Mesendoderm (in vitro differentiated cells): ENCODE measurements around the gene PPARG.

Experiments
- DNase-seq: peaks from one replicate; pipeline ENCODE4 v3.0.0; 2013
- H2AK5ac ChIP-seq: 2 replicates; pipeline ENCODE4 v1.6.1; 2013; ENCODE audit warnings: low read length, inconsistent platforms
- H2BK120ac ChIP-seq: 2 replicates; pipeline ENCODE4 v1.6.1; 2013; ENCODE audit warnings: low read depth, mild to moderate bottlenecking, low read length, moderate library complexity, mixed read lengths
- H2BK15ac ChIP-seq: replicated peaks from 2 replicates; pipeline ENCODE4 v1.6.1; 2013; ENCODE audit warnings: low read depth, mild to moderate bottlenecking, moderate library complexity
- H2BK5ac ChIP-seq: 2 replicates; pipeline ENCODE4 v1.6.1; 2013; ENCODE audit warnings: low read length, inconsistent platforms
- H3K18ac ChIP-seq: 2 replicates; pipeline ENCODE4 v1.6.1; 2013; ENCODE audit warnings: mild to moderate bottlenecking, low read length, mixed read lengths
- H3K23ac ChIP-seq: one replicate; pipeline ENCODE4 v1.6.1; 2013; ENCODE audit warnings: low read length
- H3K27ac ChIP-seq: 2 replicates; pipeline ENCODE4 v1.5.1; 2013; ENCODE audit warnings: low read depth, mild to moderate bottlenecking, inconsistent platforms, low read length, moderate library complexity
- H3K27me3 ChIP-seq: 2 replicates; pipeline ENCODE4 v1.6.1; 2013; ENCODE audit warnings: low read length, control low read depth, mild to moderate bottlenecking, inconsistent platforms; ENCODE audit not compliant: insufficient read depth, poor library complexity
- H3K36me3 ChIP-seq: 2 replicates; pipeline ENCODE4 v1.6.1; 2013; ENCODE audit warnings: low read length, inconsistent platforms; ENCODE audit not compliant: control insufficient read depth, insufficient read depth
- H3K4ac ChIP-seq: one replicate; pipeline ENCODE4 v1.6.1; 2013; ENCODE audit warnings: low read depth, mild to moderate bottlenecking, low read length, moderate library complexity
- H3K4me1 ChIP-seq: 2 replicates; pipeline ENCODE4 v1.6.1; 2013; ENCODE audit warnings: low read depth, low read length, inconsistent platforms; ENCODE audit not compliant: control insufficient read depth
- H3K4me2 ChIP-seq: 2 replicates; pipeline ENCODE4 v1.6.1; 2013; ENCODE audit warnings: low read length
- H3K4me3 ChIP-seq: 2 replicates; pipeline ENCODE4 v1.5.1; 2013; ENCODE audit warnings: mild to moderate bottlenecking, low read length
- H3K56ac ChIP-seq: one replicate; pipeline ENCODE4 v1.6.1; 2013; ENCODE audit warnings: low read length
- H3K79me1 ChIP-seq: 2 replicates; pipeline ENCODE4 v1.6.1; 2013; ENCODE audit warnings: low read length, inconsistent platforms
- H3K79me2 ChIP-seq: 2 replicates; pipeline ENCODE4 v1.6.1; 2013; ENCODE audit warnings: mild to moderate bottlenecking, low read length; ENCODE audit not compliant: control insufficient read depth, insufficient read depth
- H3K9ac ChIP-seq: 2 replicates; pipeline ENCODE4 v1.6.1; 2013; ENCODE audit warnings: low read length, inconsistent platforms
- H4K5ac ChIP-seq: one replicate; pipeline ENCODE4 v1.6.1; 2013; ENCODE audit warnings: low read length
- H4K8ac ChIP-seq: one replicate; pipeline ENCODE4 v1.6.1; 2013; ENCODE audit warnings: low read depth, mild to moderate bottlenecking, control low read depth, low read length, moderate library complexity
- WGBS: extraction: QIAGEN DNeasy Blood & Tissue Kit; methylation state at CpG from one replicate; pipeline ENCODE4 v1.1.7; 2013; ENCODE audit warnings: low lambda C conversion rate, missing lambda C conversion rate; ENCODE audit not compliant: insufficient coverage; ENCODE audit errors: extremely low coverage; 5-methylcytosine and 5-hydroxymethylcytosine counted together

The PPARG gene

DNA sequence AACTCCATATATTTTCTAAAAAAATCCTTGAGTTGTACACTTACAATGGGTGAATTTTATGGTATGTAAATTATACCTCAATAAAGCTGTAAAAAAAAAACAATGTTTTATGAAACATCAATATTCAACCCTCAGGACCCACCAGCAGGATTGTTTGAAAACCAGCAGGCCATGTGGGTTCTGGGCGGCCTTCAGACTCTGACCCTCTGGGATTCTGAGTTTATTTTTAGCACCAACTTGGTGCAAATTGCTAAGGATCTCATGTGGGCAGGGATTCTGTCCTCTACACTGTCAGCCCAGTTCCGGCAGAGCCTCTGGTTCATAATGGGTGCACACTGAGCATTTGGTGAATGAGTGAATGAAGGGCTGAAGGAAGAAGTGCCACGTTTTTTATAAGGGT is 171.3 kb downstream of the PPARG start:
- Histone ChIP-seq H3K36me3 (no peaks in the 10 kb centered on the region), H3K9ac (no peak overlapping the region), H2BK5ac (no peak overlapping the region), H3K4me2 (no peak overlapping the region), H4K8ac (no peak overlapping the region), H3K4ac (no peak overlapping the region), H3K4me1 (no peaks in the 10 kb centered on the region), H3K27ac (no peak overlapping the region), H3K56ac (no peak overlapping the region), H3K18ac (no peak overlapping the region), H3K79me1 (no peaks in the 10 kb centered on the region), H3K23ac (no peak overlapping the region), H3K79me2 (no peaks in the 10 kb centered on the region), H4K5ac (no peak overlapping the region), H3K4me3 (no peak overlapping the region), H3K27me3 (no peaks in the 10 kb centered on the region), H2BK15ac (no peak overlapping the region), H2BK120ac (no peak overlapping the region), H2AK5ac (no peak overlapping the region)
- WGBS: no CpG with 5 or more reads among the region's 3 CpGs
- no peak for DNase-seq

- no peaks in the 10 kb centered on the region for H3K79me2 ChIP-seq
- H2AK5ac ChIP-seq: no peak overlapping the region
- no peak overlapping the region for H3K4me3 ChIP-seq
- H4K8ac ChIP-seq: no peak overlapping the region
- H4K5ac ChIP-seq: no peak overlapping the region
- H3K4me1 ChIP-seq: no peaks in the 10 kb centered on the region
- no peak overlapping the region for H3K18ac ChIP-seq
- H3K4me2 ChIP-seq: no peak overlapping the region
- H3K4ac ChIP-seq: no peak overlapping the region
- WGBS: no CpG with 5 or more reads among the region's 7 CpGs
- H3K9ac ChIP-seq: no peak overlapping the region
- no peak overlapping the region for H3K56ac ChIP-seq
- H3K36me3 ChIP-seq: no peaks in the 10 kb centered on the region
- H2BK5ac ChIP-seq: no peak overlapping the region
- no peak overlapping the region for H3K23ac ChIP-seq
- no peaks in the 10 kb centered on the region for H3K27me3 ChIP-seq
- H3K79me1 ChIP-seq: no peaks in the 10 kb centered on the region
- H2BK15ac ChIP-seq: no peak overlapping the region
- no peak for DNase-seq
- no peak overlapping the region for H3K27ac ChIP-seq
- no peak overlapping the region for H2BK120ac ChIP-seq
These were observed 172.3 kb downstream of the PPARG start for GRCh38 chr3:12461097-12461649.

GRCh38 chr3:12462159-12462947 is 173.5 kb downstream of the PPARG start:
- H2BK15ac ChIP-seq: no peak overlapping the region
- H3K36me3 ChIP-seq: no peaks in the 10 kb centered on the region
- no peaks in the 10 kb centered on the region for H3K79me2 ChIP-seq
- H2AK5ac ChIP-seq: no peak overlapping the region
- no peak for DNase-seq
- H3K79me1 ChIP-seq: no peaks in the 10 kb centered on the region
- no peak overlapping the region for H4K8ac ChIP-seq
- H3K27ac ChIP-seq: no peak overlapping the region
- no peak overlapping the region for H3K4me2 ChIP-seq
- no peak overlapping the region for H3K23ac ChIP-seq
- H3K4me1 ChIP-seq: no peaks in the 10 kb centered on the region
- H2BK5ac ChIP-seq: no peak overlapping the region
- no peak overlapping the region for H3K9ac ChIP-seq
- H3K18ac ChIP-seq: no peak overlapping the region
- no peaks in the 10 kb centered on the region for H3K27me3 ChIP-seq
- H2BK120ac ChIP-seq: no peak overlapping the region
- H4K5ac ChIP-seq: no peak overlapping the region
- H3K4me3 ChIP-seq: no peak overlapping the region
- WGBS: no CpG with 5 or more reads among the region's 9 CpGs
- no peak overlapping the region for H3K56ac ChIP-seq
- no peak overlapping the region for H3K4ac ChIP-seq

- Histone ChIP-seq H3K18ac (no peak overlapping the region), H2BK5ac (no peak overlapping the region)
These were observed 174.8 kb downstream of the PPARG start for GRCh38 chr3:12463686-12464085.

DNA sequence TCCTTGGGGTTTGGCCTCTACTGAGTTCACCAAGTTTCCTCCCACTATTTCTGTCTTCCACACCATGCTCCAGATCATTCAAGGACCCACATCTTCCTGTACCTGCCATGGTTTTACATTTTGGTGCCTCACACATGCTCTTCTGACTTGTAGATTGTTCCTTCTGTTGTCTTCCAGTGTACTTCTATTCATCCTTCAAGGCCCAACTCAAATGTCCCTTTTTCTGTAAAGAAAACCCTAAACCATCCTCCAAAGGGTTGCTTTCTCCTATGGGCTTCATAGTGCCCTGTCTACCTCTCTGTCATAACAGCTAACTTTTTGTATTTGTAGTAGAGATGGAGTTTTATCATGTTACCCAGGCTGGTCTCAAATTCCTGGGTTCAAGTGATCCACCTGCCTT is 175.3 kb downstream of the PPARG start:
- DNase-seq: no peak
- Histone ChIP-seq H3K23ac (no peak overlapping the region), H4K8ac (no peak overlapping the region), H3K27me3 (no peaks in the 10 kb centered on the region), H3K4ac (no peak overlapping the region), H3K9ac (no peak overlapping the region), H3K36me3 (no peaks in the 10 kb centered on the region), H3K27ac (no peak overlapping the region), H2BK15ac (no peak overlapping the region), H2BK120ac (no peak overlapping the region), H2AK5ac (no peak overlapping the region), H3K4me3 (no peak overlapping the region), H3K4me2 (no peak overlapping the region), H2BK5ac (no peak overlapping the region), H4K5ac (no peak overlapping the region), H3K79me2 (no peaks in the 10 kb centered on the region), H3K56ac (no peak overlapping the region), H3K79me1 (no peaks in the 10 kb centered on the region), H3K18ac (no peak overlapping the region), H3K4me1 (no peaks in the 10 kb centered on the region)

More at GRCh38 chr3:12463686-12464085, 174.8 kb downstream of the PPARG start:
- no peak overlapping the region for H3K9ac ChIP-seq
- no peak overlapping the region for H3K56ac ChIP-seq
- no CpG with 5 or more reads among the region's 1 CpG for WGBS
- DNase-seq: no peak
- no peak overlapping the region for H4K5ac ChIP-seq
- H4K8ac ChIP-seq: no peak overlapping the region
- H3K79me2 ChIP-seq: no peaks in the 10 kb centered on the region
- H2AK5ac ChIP-seq: no peak overlapping the region
- H3K4me3 ChIP-seq: no peak overlapping the region
- H3K4me1 ChIP-seq: no peaks in the 10 kb centered on the region
- H3K23ac ChIP-seq: no peak overlapping the region
- H2BK120ac ChIP-seq: no peak overlapping the region
- H2BK15ac ChIP-seq: no peak overlapping the region
- no peak overlapping the region for H3K4ac ChIP-seq
- no peaks in the 10 kb centered on the region for H3K27me3 ChIP-seq
- no peak overlapping the region for H3K27ac ChIP-seq
- H3K36me3 ChIP-seq: no peaks in the 10 kb centered on the region
- H3K79me1 ChIP-seq: no peaks in the 10 kb centered on the region
- H3K4me2 ChIP-seq: no peak overlapping the region
